Sigmoid colon (tissue), 7 donors: Measurements from ENCODE around the gene NOL4L. TPM values are rescaled to one million over a fixed set of nuclear protein-coding genes. Genes with fewer than 3 reads are reported as not detected.

ENCODE experiments used
- DNase-seq: peaks from one replicate; pipeline ENCODE4 v3.0.0-alpha.2; 2019
- H3K27ac ChIP-seq, 4 donors: fragments of 200-600 bp; sonication (generic); one replicate each; pipeline ENCODE4 v1.5.1; 2016 to 2019; ENCODE audit warnings: mild to moderate bottlenecking in 1 of 4
- H3K27me3 ChIP-seq, 3 donors: fragments of 200-600 bp; sonication (generic); one replicate each; pipeline ENCODE4 v1.5.1; 2019; ENCODE audit warnings: mild to moderate bottlenecking in 1 of 3
- H3K36me3 ChIP-seq, 4 donors: fragments of 200-600 bp; sonication (generic); one replicate each; pipeline ENCODE4 v1.5.1; 2016 to 2019
- H3K4me1 ChIP-seq, 4 donors: fragments of 200-600 bp; sonication (generic); one replicate each; pipeline ENCODE4 v1.5.1; 2017 to 2019
- H3K4me3 ChIP-seq, 4 donors: fragments of 200-600 bp; sonication (generic); one replicate each; pipeline ENCODE4 v1.5.1; 2017 to 2019; ENCODE audit warnings: mild to moderate bottlenecking in 2 of 4, moderate library complexity in 1 of 4
- H3K9me3 ChIP-seq, 4 donors: fragments of 200-600 bp in 3 of 4; sonication (generic) in 3 of 4; one replicate each; pipeline versions ENCODE4 v1.5.1 to v1.6.1; 2013 to 2019
- CTCF ChIP-seq, 4 experiments: fragments of 450-650 bp in 3 of 4; fragments of 200-600 bp in 1 of 4; IDR thresholded peaks; one replicate each; pipeline ENCODE4 v1.5.1; 2016 to 2019; ENCODE audit warnings: antibody characterized with exemption in 4 of 4, mild to moderate bottlenecking in 3 of 4, moderate library complexity in 2 of 4
- EP300 ChIP-seq, 4 donors: sonication (generic); formaldehyde crosslinking; IDR thresholded peaks; one replicate each; pipeline ENCODE4 v1.6.1; 2017; ENCODE audit warnings: antibody characterized with exemption in 4 of 4
- POLR2A ChIP-seq, 2 donors: fragments of 450-650 bp; IDR thresholded peaks; one replicate each; pipeline ENCODE4 v1.6.1; 2016; ENCODE audit warnings: antibody characterized with exemption in 2 of 2, mild to moderate bottlenecking in 2 of 2, moderate library complexity in 2 of 2
- POLR2AphosphoS5 ChIP-seq, 4 donors: sonication (generic); formaldehyde crosslinking; IDR thresholded peaks; one replicate each; pipeline ENCODE4 v1.6.1; 2017; ENCODE audit warnings: antibody characterized with exemption in 4 of 4
- WGBS, 2 donors: extraction: QIAGEN DNeasy Blood & Tissue Kit; methylation state at CpG; one replicate each; pipeline ENCODE4 v1.1.7; 2013; 5-methylcytosine and 5-hydroxymethylcytosine counted together
- intact Hi-C: fragments of 100-400 bp; cut with DNase I; formaldehyde crosslinking; loops from one replicate; pipeline ENCODE4 v1.15.1; 2023
- polyA plus RNA-seq, 3 donors: library from polyadenylated mRNA; stranded (reverse); fragments of 200-250 nt; gene quantifications; one replicate each; pipeline ENCODE4 v1.2.3, GENCODE V29; 2013
- total RNA-seq, 4 donors: library from RNA; depleted of rRNA; stranded (reverse); fragments of >200 nt; gene quantifications; one replicate each; pipeline ENCODE4 v1.1.0, GENCODE V29; 2016
- donor health status: healthy with polysubstance abuse.
- donor health status: Bipolar disorder and iron deficiency.
- donor health status: healthy.

NOL4L gene
- total RNA-seq (10 to 100 TPM in 3 of 4 donors, 1 to 10 TPM in 1; 9.2 to 23.8 (median 14.0) TPM), polyA plus RNA-seq (10 to 100 TPM; 16.8 to 34.7 (median 21.9) TPM)

GRCh38 chr20:32585011-32585585 is at the start of gene NOL4L:
NOL4L (minus strand) TSS chr20:32585333; CDS start chr20:32584890, 443 bp downstream.
- Histone ChIP-seq H3K9me3 (no peaks in the 10 kb centered on the region), H3K27me3 (no peaks in the 10 kb centered on the region), H3K27ac (peak within 1 kb of the TSS; percentile 49 to 78 (median 69)), H3K4me3 (peak within 1 kb of the TSS; percentile 53 to 78 (median 65)), H3K4me1 (peaks cover 0 to 27% (median 16%) of the 10 kb centered on the region in 4 donors), H3K36me3 (no peaks in the 10 kb centered on the region)
- TF ChIP-seq CTCF (IDR thresholded peaks at IDR 0.05) (no peak), EP300 (IDR thresholded peaks at IDR 0.05) (no peak), POLR2AphosphoS5 (IDR thresholded peaks at IDR 0.05) (no peak)
- no peak for DNase-seq
- WGBS, 2 donors, result 0 to 1% methylated on average over 80 of the region's 80 CpGs
- intact Hi-C loops, result loop anchor here (2.0 to 5.0 kb wide), 2 partner anchors 60 to 67 kb away; no protein-coding TSS in a partner anchor

- TF ChIP-seq CTCF (IDR thresholded peaks at IDR 0.05), result no peak
- TF ChIP-seq POLR2AphosphoS5 (IDR thresholded peaks at IDR 0.05), result no peak
- no peak for TF ChIP-seq POLR2A (IDR thresholded peaks at IDR 0.05)
- no peak for TF ChIP-seq EP300 (IDR thresholded peaks at IDR 0.05)
- Histone ChIP-seq H3K27ac (no peak overlapping the region), H3K27me3 (no peaks in the 10 kb centered on the region), H3K36me3 (no peaks in the 10 kb centered on the region), H3K4me1 (peaks cover 0 to 5% (median 0%) of the 10 kb centered on the region in 4 donors), H3K9me3 (no peaks in the 10 kb centered on the region), H3K4me3 (no peak overlapping the region)
- WGBS, 2 donors, result 76 to 85% methylated on average over 19 of the region's 19 CpGs
- intact Hi-C loops, result no loop called here
- DNase-seq, result no peak
These were observed 49.1 kb upstream of the NOL4L start for GRCh38 chr20:32634041-32634805.

- DNase-seq, result no peak
- H3K4me3 ChIP-seq, result no peak overlapping the region
- TF ChIP-seq EP300 (IDR thresholded peaks at IDR 0.05) (no peak), POLR2A (IDR thresholded peaks at IDR 0.05) (no peak), POLR2AphosphoS5 (IDR thresholded peaks at IDR 0.05) (no peak), CTCF (IDR thresholded peaks at IDR 0.05) (no peak)
- H3K9me3 ChIP-seq, result no peaks in the 10 kb centered on the region
- intact Hi-C loops, result no loop called here
- peaks cover 0 to 3% (median 0%) of the 10 kb centered on the region in 3 donors for H3K27me3 ChIP-seq
- peaks cover 0 to 4% (median 3%) of the 10 kb centered on the region in 4 donors for H3K4me1 ChIP-seq
- 89 to 90% methylated on average over 16 of the region's 16 CpGs for WGBS, 2 donors
- H3K27ac ChIP-seq, result no peak overlapping the region
- H3K36me3 ChIP-seq, result no peaks in the 10 kb centered on the region
These were observed 47.6 kb upstream of the NOL4L start for GRCh38 chr20:32632461-32633354.

- Histone ChIP-seq H3K9me3 (no peaks in the 10 kb centered on the region), H3K4me1 (peaks cover 0 to 11% (median 10%) of the 10 kb centered on the region in 4 donors), H3K27me3 (peaks cover 0 to 6% (median 0%) of the 10 kb centered on the region in 3 donors), H3K36me3 (no peaks in the 10 kb centered on the region), H3K4me3 (no peak overlapping the region), H3K27ac (no peak overlapping the region)
- no peak for TF ChIP-seq CTCF (IDR thresholded peaks at IDR 0.05)
- TF ChIP-seq POLR2A (IDR thresholded peaks at IDR 0.05), result no peak
- no peak for TF ChIP-seq POLR2AphosphoS5 (IDR thresholded peaks at IDR 0.05)
- no peak for TF ChIP-seq EP300 (IDR thresholded peaks at IDR 0.05)
- no peak for DNase-seq
- WGBS, 2 donors, result 88 to 90% methylated on average over 9 of the region's 9 CpGs
- intact Hi-C loops, result no loop called here
These were observed 46.9 kb upstream of the NOL4L start for GRCh38 chr20:32631933-32632460.
